NCI-H1694 treated with DMSO at 0.1 percent for 48 hours (cell line): ENCODE measurements around the gene FAM193B.

Experiments used
- DNase-seq: peaks from one replicate; lab custom pipeline; 2025; lab: John Stamatoyannopoulos, UW

The FAM193B gene

GRCh38 chr5:177554474-177555111 lies at the start of gene FAM193B:
TSS of gene FAM193B (minus strand) at chr5:177554563. CDS start at chr5:177554458, 105 bp downstream.
- DNase-seq: peak; percentile 72

DNA sequence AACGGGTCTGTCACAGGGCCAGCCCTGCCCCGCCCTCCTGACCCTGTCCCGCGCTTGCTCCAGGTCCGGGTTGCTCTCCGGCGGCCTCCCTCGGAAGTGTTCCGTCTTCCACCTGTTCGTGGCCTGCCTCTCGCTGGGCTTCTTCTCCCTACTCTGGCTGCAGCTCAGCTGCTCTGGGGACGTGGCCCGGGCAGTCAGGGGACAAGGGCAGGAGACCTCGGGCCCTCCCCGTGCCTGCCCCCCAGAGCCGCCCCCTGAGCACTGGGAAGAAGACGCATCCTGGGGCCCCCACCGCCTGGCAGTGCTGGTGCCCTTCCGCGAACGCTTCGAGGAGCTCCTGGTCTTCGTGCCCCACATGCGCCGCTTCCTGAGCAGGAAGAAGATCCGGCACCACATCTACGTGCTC lies 49.8 kb upstream of the FAM193B start:
- no peak for DNase-seq

GRCh38 chr5:177603631-177604030 lies 49.3 kb upstream of the FAM193B start:
- DNase-seq: no peak

DNA sequence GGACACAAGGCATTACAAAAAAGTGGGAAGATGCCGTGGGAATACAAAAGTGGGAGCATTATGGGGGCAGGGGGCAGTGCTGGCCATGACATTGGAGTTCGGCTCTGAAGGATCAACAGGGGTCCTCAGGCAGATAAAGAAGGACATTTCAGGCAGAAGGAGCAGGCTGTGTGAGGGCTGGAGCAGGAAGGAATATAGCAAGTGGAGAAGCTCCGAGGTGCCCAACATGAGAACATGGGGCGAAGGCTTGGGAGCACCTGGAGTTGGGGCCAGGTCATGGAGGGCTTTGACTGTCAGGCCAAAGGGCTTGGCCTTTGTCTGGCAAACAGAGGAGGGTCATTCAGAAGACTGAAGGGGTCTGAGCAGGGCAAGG lies 48.1 kb upstream of the FAM193B start:
- no peak for DNase-seq

GRCh38 chr5:177601577-177602457 lies 47.5 kb upstream of the FAM193B start:
- no peak for DNase-seq

DNA sequence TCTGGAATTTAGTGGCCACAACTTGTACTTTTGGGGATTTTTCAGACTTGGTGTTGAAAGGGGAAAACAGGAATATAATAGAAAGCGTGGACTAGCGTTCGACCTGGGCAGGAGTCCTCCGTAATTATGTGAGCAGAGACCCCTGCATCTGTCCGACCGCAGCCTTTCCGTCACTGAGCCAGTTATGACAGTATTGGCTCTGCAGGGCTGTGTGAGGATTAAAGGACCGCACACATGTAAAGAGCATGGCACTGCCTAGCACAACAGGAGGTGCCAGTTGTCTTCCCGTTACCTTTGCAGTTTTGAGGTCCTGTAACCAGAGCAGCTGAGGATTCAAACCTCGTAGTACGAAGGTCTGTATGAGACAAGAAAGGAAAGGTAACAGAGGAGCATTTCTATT lies 46.8 kb upstream of the FAM193B start:
- DNase-seq: no peak

- DNase-seq: no peak
Measured at GRCh38 chr5:177600508-177601018, 46.2 kb upstream of the FAM193B start.

DNA sequence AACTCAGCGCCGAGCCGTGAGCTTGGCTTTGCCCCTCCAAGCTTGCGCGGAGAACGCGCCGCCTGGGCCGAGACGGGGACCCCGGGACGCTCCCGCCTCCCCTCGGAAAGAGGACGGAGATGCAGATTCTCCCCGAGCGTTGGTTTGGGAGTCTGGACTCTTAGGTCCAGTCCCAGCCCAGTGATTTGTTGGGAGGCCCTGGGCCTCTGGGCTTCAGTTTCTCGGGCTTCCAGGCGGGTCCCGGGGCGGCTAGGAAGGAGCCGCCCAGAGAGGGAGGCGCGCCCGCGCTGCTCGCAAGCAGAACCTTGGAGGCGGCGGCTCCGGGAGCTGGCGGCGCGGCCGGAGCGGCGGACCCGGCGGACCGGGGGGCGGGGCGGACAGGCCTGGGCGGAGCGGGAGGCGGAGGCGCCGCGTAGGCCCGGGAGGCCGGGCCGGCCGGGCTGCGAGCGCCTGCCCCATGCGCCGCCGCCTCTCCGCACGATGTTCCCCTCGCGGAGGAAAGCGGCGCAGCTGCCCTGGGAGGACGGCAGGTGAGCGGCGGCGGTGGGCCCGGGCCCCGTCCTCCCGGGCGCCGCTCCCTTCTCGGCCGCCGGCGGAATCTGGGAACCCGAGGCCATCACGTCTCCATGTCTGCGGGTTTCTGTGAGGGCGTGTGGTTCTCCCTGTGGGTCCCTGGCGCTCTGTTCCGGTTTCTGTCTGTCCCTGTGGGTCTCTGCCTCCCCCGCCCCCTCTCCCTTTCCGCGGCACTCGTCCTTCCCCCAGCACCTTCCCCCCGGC lies 45.6 kb upstream of the FAM193B start, which contains the start of gene B4GALT7:
Gene B4GALT7 (plus strand): TSS at position 402 of the 777 bp plus-strand sequence. CDS start 79 bp downstream, at position 481.
- peak; percentile 28 for DNase-seq

DNA sequence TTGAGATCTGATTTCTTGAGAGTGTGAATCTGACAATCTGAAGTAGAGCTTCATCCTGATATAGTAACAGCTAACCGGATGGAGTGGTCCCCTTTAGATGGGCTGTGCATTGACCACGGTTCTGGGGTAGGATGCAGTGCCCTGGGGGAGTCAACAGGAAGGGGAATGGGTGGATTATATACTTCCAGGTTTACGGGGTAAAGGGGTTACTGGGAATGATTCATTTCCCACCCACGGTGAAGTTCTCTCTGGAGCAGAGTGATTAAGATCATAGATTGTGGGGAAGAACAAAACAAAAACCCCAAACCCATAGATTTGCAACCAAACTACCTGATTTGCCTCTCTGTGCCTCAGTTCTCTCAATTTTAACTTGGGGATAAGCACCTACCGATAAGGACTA lies 44.1 kb upstream of the FAM193B start:
- DNase-seq: no peak

DNA sequence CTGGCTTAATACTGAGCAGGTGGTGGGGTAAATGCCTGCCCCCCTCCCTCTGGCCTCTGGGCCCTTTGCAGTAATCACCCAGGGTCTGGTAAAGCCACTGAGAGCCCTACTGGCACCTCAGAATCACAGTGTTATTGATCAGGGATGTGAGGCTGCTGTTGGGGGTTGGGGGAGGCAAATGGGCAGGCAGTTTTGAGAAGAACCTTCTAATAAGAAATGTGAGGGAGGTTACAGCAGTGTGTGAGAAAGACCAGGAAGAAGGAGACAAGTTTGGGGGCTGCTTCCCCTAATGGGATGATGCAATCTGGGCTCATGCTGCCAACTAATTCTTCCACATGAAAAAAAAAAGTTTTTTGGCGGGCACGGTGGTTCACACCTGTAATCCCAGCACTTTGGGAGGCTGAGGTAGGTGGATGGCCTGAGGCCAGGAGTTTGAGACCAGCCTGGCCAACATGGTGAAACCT lies 42.4 kb upstream of the FAM193B start:
- no peak for DNase-seq

GRCh38 chr5:177595991-177596774 lies 41.8 kb upstream of the FAM193B start:
- no peak for DNase-seq

DNA sequence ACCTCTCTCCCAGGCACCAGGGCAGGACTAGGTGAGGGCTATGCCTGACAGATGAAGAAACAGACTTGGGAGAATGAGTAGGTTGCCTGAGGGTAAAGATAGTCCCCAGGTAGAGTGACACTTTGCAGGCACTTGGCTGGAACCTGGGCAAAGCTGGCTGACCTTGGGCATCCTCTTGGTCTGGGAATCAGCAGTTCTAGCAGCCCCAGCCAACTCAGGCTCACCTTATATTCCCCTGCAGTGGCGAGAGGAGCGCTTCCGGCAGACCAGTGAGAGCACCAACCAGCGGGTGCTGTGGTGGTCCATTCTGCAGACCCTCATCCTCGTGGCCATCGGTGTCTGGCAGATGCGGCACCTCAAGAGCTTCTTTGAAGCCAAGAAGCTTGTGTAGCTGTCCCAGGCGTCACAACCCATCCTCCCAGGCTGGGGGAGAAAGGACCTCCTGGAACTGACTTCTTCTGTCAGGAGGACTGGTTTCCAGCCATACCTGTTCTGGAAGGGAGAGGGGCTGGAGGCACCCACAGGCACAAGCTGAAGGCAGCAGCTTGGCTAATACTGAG lies 40.7 kb upstream of the FAM193B start:
- DNase-seq: no peak

DNA sequence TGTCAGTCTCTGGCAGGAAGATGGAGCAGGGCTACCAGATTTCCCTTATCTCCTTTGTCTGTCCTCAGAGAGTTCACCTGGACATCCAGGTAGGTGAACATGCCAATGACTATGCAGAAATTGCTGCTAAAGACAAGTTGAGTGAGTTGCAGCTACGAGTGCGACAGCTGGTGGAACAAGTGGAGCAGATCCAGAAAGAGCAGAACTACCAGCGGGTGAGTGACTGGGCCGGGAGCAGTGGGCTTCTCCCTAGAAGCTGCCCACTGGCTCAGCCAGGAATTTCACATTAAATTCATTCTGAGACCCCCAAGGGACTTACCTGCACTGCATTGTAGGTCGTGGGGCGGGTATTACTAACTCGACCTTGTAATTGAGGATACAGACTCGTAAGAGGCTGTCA lies 39.7 kb upstream of the FAM193B start:
- no peak for DNase-seq

DNA sequence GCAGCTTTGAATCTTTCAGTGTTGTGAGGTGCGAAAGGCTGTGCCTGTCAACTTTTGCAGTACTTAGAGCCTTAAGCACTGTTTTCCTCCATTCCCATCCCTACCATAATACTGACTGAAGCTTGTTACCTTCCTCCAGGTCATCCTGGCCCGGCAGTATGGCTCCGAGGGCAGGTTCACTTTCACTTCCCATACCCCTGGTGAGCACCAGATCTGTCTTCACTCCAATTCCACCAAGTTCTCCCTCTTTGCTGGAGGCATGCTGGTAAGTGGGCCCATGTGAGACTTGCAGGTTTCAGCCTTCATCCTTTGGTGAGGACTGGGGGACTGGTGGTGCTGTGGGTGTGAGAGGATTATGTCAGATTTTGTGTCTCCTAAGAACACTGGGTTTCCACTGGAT lies 39.1 kb upstream of the FAM193B start:
- DNase-seq: no peak

DNA sequence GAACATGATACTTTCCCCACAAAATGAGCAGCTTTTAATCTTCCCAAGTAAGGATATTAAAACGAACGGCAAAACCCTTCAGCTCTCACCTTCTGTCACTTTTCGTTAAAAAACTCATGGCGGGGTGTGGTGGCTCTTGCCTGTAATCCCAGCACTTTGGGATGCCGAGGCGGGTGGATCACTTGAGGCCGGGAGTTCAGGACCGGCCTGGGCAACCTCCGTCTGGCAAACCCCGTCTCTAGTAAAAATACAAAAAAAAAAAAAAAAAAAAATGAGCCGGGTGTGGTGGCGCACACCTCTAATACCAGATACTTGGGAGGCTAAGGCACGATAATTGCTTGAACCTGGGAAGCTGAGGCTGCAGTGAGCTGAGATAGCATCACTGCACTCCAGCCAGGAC lies 38.5 kb upstream of the FAM193B start:
- no peak for DNase-seq

- peak; percentile 64 for DNase-seq
Measured at GRCh38 chr5:177592010-177592834, 37.9 kb upstream of the FAM193B start, which contains the start of gene TMED9. TSS of gene TMED9 (plus strand) at chr5:177592203. CDS start at chr5:177592215, 12 bp downstream.

GRCh38 chr5:177591690-177592009 lies 37.3 kb upstream of the FAM193B start:
- DNase-seq: no peak

DNA sequence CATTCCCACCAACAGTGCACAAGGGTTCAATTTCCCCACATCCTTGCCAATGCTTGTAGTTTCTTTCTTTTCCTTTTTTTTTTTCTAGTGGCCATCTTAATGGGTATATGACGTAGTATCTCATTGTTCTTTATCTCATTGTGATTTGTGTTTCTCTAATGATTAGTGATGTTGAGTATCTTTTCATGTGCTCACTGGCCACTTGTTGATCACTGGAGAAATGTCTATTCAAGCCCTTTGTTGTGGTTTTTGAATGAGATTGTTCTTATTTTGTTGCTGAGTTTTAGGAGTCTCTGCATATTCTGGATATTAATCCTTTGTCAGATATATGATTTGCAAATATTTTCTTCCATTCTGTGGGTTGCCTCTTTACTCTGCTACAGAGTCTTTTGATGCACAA lies 36.0 kb upstream of the FAM193B start:
- no peak for DNase-seq

DNA sequence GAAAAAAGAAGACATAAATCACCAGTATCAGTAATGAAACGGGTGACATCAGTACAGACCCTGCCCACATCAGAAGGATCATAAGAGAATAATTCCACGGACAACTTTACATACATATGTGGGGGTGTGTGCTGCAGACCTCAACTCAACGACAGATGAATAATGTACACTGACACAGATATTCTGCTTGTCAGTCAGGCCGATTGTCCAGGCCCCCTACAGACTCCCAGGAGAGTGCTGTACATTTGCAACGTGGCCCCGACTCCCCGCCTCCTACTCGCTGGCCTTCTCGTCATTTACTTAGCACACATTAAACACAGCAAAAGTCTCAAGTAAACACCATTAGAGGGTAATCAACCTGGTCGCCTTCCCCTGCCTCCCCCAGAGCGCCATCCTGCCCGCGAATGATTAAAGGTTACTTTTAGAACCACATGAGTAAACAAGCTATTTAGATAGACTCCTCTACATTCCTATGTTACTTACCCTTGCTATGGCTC lies 34.1 kb upstream of the FAM193B start:
- DNase-seq: no peak

DNA sequence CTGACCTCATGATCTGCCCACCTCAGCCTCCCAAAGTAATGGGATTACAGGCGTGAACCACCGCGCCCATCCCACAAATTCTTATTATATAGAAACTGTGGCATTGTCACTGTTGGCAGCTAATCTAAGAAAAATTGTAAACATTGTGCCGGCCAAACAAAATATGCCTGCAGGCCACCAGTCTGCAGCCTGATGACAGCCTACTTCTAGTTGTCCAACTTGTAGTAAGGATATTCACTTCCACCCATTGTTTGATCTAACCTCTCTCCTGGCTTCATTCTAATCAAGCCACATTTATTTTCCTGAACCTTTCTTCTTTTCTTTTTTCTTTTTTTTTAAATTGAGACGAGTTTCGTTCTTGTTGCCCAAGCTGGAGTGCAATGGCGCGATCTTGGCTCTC lies 24.0 kb upstream of the FAM193B start:
- DNase-seq: no peak
